K562 (cell line): ENCODE measurements around the gene TGM3. TPM values are rescaled to one million over a fixed set of nuclear protein-coding genes. Genes with fewer than 3 reads are reported as not detected.

Experiments
- ATF7 ChIP-seq: fragments of 450-650 bp; IDR thresholded peaks from 2 replicates; pipeline ENCODE4 v1.7.1; 2014; ENCODE audit warnings: mild to moderate bottlenecking, moderate library complexity
- BACH1 ChIP-seq: fragments of 200-800 bp; sonication (Bioruptor generic); IDR thresholded peaks from 2 replicates; pipeline ENCODE4 v1.6.1; 2016; ENCODE audit warnings: missing genetic modification characterization, missing compliant biosample characterization
- CGGBP1 ChIP-seq: fragments of 250-450 bp; sonication (Bioruptor Pico); IDR thresholded peaks from 2 replicates; pipeline ENCODE4 v1.9.0; 2021; ENCODE audit warnings: mild to moderate bottlenecking
- CHD2 ChIP-seq: IDR thresholded peaks from 2 replicates; pipeline ENCODE4 v1.6.1; 2011; ENCODE audit warnings: low read depth, low read length
- ETV5 ChIP-seq: sonication (generic); formaldehyde crosslinking; IDR thresholded peaks from 2 replicates; pipeline ENCODE4 v1.4.0; 2020; ENCODE audit warnings: low read depth, mild to moderate bottlenecking, missing genetic modification reagents
- HMG20A ChIP-seq: fragments of 450-650 bp; formaldehyde crosslinking; conservative IDR thresholded peaks from 2 replicates; pipeline ENCODE4 v1.4.0; 2020; ENCODE audit warnings: mild to moderate bottlenecking, mixed read lengths
- LEF1 ChIP-seq: fragments of 450-650 bp; IDR thresholded peaks from 2 replicates; pipeline ENCODE4 v1.6.1; 2016; ENCODE audit warnings: mild to moderate bottlenecking
- MCM2 ChIP-seq: fragments of 450-650 bp; IDR thresholded peaks from 2 replicates; pipeline ENCODE4 v1.6.1; 2017; ENCODE audit warnings: low read depth, mild to moderate bottlenecking
- MTA3 ChIP-seq: fragments of 450-650 bp; formaldehyde crosslinking; IDR thresholded peaks from 2 replicates; pipeline ENCODE4 v1.6.1; 2017; ENCODE audit warnings: mild to moderate bottlenecking, borderline replicate concordance
- MXI1 ChIP-seq: IDR thresholded peaks from 2 replicates; pipeline ENCODE4 v1.6.1; 2011; ENCODE audit warnings: low read depth, mild to moderate bottlenecking, improper control_type of control experiment, low read length
- PML ChIP-seq: IDR thresholded peaks from 2 replicates; pipeline ENCODE4 v1.6.1; 2012; ENCODE audit warnings: low read length, inconsistent platforms
- RBFOX2 ChIP-seq: fragments of 200-400 bp; formaldehyde crosslinking; IDR thresholded peaks from 2 replicates; pipeline ENCODE4 v1.6.1; 2017; ENCODE audit warnings: low read depth, mild to moderate bottlenecking, low read length, moderate library complexity
- SIRT6 ChIP-seq: IDR thresholded peaks from one replicate; pipeline ENCODE4 v1.6.1; 2012; ENCODE audit warnings: low read depth, mild to moderate bottlenecking, control low read depth, inconsistent platforms, low read length, moderate library complexity
- TOE1 ChIP-seq, 2 experiments: fragments of 450-650 bp in 1 of 2; sonication (generic) in 1 of 2; formaldehyde crosslinking in 1 of 2; IDR thresholded peaks; 2 replicates each; pipeline versions ENCODE4 v1.7.1 to v1.8.0; 2016 to 2022; ENCODE audit warnings: borderline replicate concordance in 2 of 2, mild to moderate bottlenecking in 2 of 2, antibody characterized with exemption in 1 of 2, inconsistent platforms in 1 of 2, low read depth in 1 of 2, missing genetic modification reagents in 1 of 2, moderate library complexity in 1 of 2
- XRCC5 ChIP-seq: fragments of 200-400 bp; formaldehyde crosslinking; IDR thresholded peaks from 2 replicates; pipeline ENCODE4 v1.6.1; 2017; ENCODE audit warnings: low read depth, mild to moderate bottlenecking, low read length
- ZFP1 ChIP-seq: fragments of 450-650 bp; formaldehyde crosslinking; IDR thresholded peaks from 2 replicates; pipeline ENCODE4 v1.4.0; 2020; ENCODE audit warnings: mild to moderate bottlenecking, mixed read lengths
- ZNF174 ChIP-seq: fragments of 250-450 bp; sonication (Bioruptor Pico); IDR thresholded peaks from 2 replicates; pipeline ENCODE4 v1.4.0; 2020; ENCODE audit warnings: mild to moderate bottlenecking
- ZNF175 ChIP-seq: fragments of 200-800 bp; sonication (Bioruptor generic); IDR thresholded peaks from 2 replicates; pipeline ENCODE4 v1.6.1; 2016; ENCODE audit warnings: low read depth, mild to moderate bottlenecking, missing genetic modification characterization, missing compliant biosample characterization
- ZNF3 ChIP-seq: fragments of 250-450 bp; sonication (Bioruptor Pico); IDR thresholded peaks from 2 replicates; pipeline ENCODE4 v1.5.0; 2021; ENCODE audit warnings: mild to moderate bottlenecking, moderate library complexity
- ZNF347 ChIP-seq: fragments of 450-650 bp; formaldehyde crosslinking; IDR thresholded peaks from 2 replicates; pipeline ENCODE4 v1.4.0; 2020; ENCODE audit warnings: low read depth, mild to moderate bottlenecking, moderate library complexity
- ZNF583 ChIP-seq: fragments of 250-450 bp; sonication (Bioruptor Pico); IDR thresholded peaks from 2 replicates; pipeline ENCODE4 v1.4.0; 2020
- ZNF639 ChIP-seq, 2 experiments: fragments of 200-800 bp in 1 of 2; sonication (Bioruptor generic) in 1 of 2; sonication (generic) in 1 of 2; formaldehyde crosslinking in 1 of 2; IDR thresholded peaks in 1 of 2; conservative IDR thresholded peaks in 1 of 2; 2 replicates each; pipeline versions ENCODE4 v1.5.0 to v1.6.1; 2016 to 2020; ENCODE audit warnings: missing compliant biosample characterization in 1 of 2, missing genetic modification characterization in 1 of 2, missing genetic modification reagents in 1 of 2
- ZNF740 ChIP-seq, 3 experiments: fragments of 200-800 bp in 1 of 3; sonication (Bioruptor generic) in 1 of 3; sonication (generic) in 1 of 3; formaldehyde crosslinking in 1 of 3; IDR thresholded peaks; 2 replicates each; pipeline versions ENCODE4 v1.6.1 to v1.8.0; 2016 to 2022; ENCODE audit warnings: mild to moderate bottlenecking in 2 of 3, missing compliant biosample characterization in 2 of 3, missing genetic modification characterization in 2 of 3, missing genetic modification reagents in 1 of 3
- ZNF766 ChIP-seq: fragments of 200-800 bp; sonication (Bioruptor generic); conservative IDR thresholded peaks from 2 replicates; pipeline ENCODE4 v1.6.1; 2016; ENCODE audit warnings: missing genetic modification characterization, missing compliant biosample characterization
- polyA plus RNA-seq, 8 experiments: library from polyadenylated mRNA; depleted of rRNA in 4 of 8; stranded (reverse) in 5 of 8; unstranded in 3 of 8; fragments of >200 nt; fragmentation: Nextera tagmentation in 2 of 8; fragmentation: Illumina TruSeq in 1 of 8; extraction: Ambion mirVana in 2 of 8; extraction: Trizol in 1 of 8; gene quantifications; 2 replicates each; pipeline versions ENCODE4 v1.2.1 to v1.2.3, GENCODE V29; 2011 to 2014; ENCODE audit warnings: inconsistent platforms in 1 of 8, missing spikeins in 1 of 8
- total RNA-seq, 7 experiments: library from RNA; depleted of rRNA in 6 of 7; stranded (reverse); fragments of >200 nt in 6 of 7; fragmentation: Illumina TruSeq in 2 of 7; extraction: Trizol in 2 of 7; gene quantifications; 2 replicates each; pipeline versions ENCODE4 v1.2.1 to v1.2.3, GENCODE V29; 2011 to 2021; ENCODE audit warnings: low replicate concordance in 1 of 7

TGM3 gene
- total and polyA plus RNA-seq, 9 of the 15 experiments (the other 6 are each of a cell fraction or from before 2014, with no cell fraction given): not detected

- TF ChIP-seq ZNF740 (CRISPR knock-in tag; IDR thresholded peaks at IDR 0.05): no peak
- TF ChIP-seq ZNF740 (tag; IDR thresholded peaks at IDR 0.05): no peak
- TF ChIP-seq ZNF583: no peak
- TF ChIP-seq ZFP1: no peak
- TF ChIP-seq BACH1 (tag): peak; percentile 80
- TF ChIP-seq LEF1: peak; percentile 86
- TF ChIP-seq ZNF639 (CRISPR knock-in tag; conservative IDR thresholded peaks at IDR 0.05 in 1 of 2, IDR thresholded peaks at IDR 0.05 in 1 of 2): no peak
- peak; percentile 94 for TF ChIP-seq ATF7
- TF ChIP-seq MXI1: no peak
- TF ChIP-seq PML: no peak; the same call in 1 of the 2 replicates
- TF ChIP-seq ZNF766: peak; percentile 77
- TF ChIP-seq XRCC5: no peak
- no peak for TF ChIP-seq ZNF3
- no peak for TF ChIP-seq ZNF174 (CRISPR knock-in tag)
- TF ChIP-seq MTA3: no peak; the same call in 1 of the 2 replicates
- no peak for TF ChIP-seq TOE1 (IDR thresholded peaks at IDR 0.05; ENCODE audit: borderline replicate concordance)
- no peak for TF ChIP-seq TOE1 (CRISPR knock-in tag; IDR thresholded peaks at IDR 0.05; ENCODE audit: borderline replicate concordance, low read depth)
- TF ChIP-seq ZNF347 (CRISPR knock-in tag): no peak
- TF ChIP-seq ETV5 (CRISPR knock-in tag): peak; percentile 58; the same call in 1 of the 2 replicates
- TF ChIP-seq ZNF175: no peak
- no peak for TF ChIP-seq HMG20A
- no peak for TF ChIP-seq CHD2
- TF ChIP-seq CGGBP1 (CRISPR knock-in tag): no peak
- TF ChIP-seq SIRT6: no peak
- peak; percentile 47; the same call in 1 of the 2 replicates for TF ChIP-seq RBFOX2
- no peak for TF ChIP-seq MCM2
These were observed 19.1 kb downstream of the TGM3 start (continued) for GRCh38 chr20:2314759-2315439.
